Glutamatergic neuron (in vitro differentiated cells): ENCODE results near the gene FUZ. TPM values are rescaled to one million over a fixed set of nuclear protein-coding genes. Genes with fewer than 3 reads are reported as not detected.
"Not testable (repeated sequence)": the region's sequence is repeated elsewhere in the genome, so short reads cannot be mapped to it uniquely, and the experiment has no call there.

Experiments
- DNase-seq: peaks from one replicate; pipeline ENCODE4 v3.0.0; 2022
- H3K27ac Mint-ChIP-seq: one replicate; pipeline ENCODE4 v1.8.0; 2020; ENCODE audit warnings: mild to moderate bottlenecking, mixed read lengths, inconsistent platforms; ENCODE audit not compliant: unreplicated experiment
- H3K27me3 Mint-ChIP-seq: one replicate; pipeline ENCODE4 v1.8.0; 2020; ENCODE audit warnings: mild to moderate bottlenecking, moderate library complexity, mixed read lengths, inconsistent platforms; ENCODE audit not compliant: unreplicated experiment
- H3K36me3 Mint-ChIP-seq: one replicate; pipeline ENCODE4 v1.8.0; 2020; ENCODE audit warnings: mild to moderate bottlenecking, mixed read lengths, inconsistent platforms; ENCODE audit not compliant: unreplicated experiment
- H3K4me1 Mint-ChIP-seq: one replicate; pipeline ENCODE4 v1.8.0; 2020; ENCODE audit warnings: mild to moderate bottlenecking, low read depth, mixed read lengths, inconsistent platforms; ENCODE audit not compliant: unreplicated experiment
- H3K4me3 Mint-ChIP-seq: one replicate; pipeline ENCODE4 v1.8.0; 2020; ENCODE audit warnings: mild to moderate bottlenecking, mixed read lengths, inconsistent platforms; ENCODE audit not compliant: unreplicated experiment
- H3K9me3 Mint-ChIP-seq: one replicate; pipeline ENCODE4 v1.8.0; 2020; ENCODE audit warnings: mild to moderate bottlenecking, moderate library complexity, mixed read lengths, inconsistent platforms; ENCODE audit not compliant: unreplicated experiment
- CTCF ChIP-seq: fragments of 200-600 bp; sonication (generic); IDR thresholded peaks from one replicate; pipeline ENCODE4 v1.5.0; 2021; ENCODE audit not compliant: partially characterized antibody, unreplicated experiment
- total RNA-seq: library from RNA; stranded (reverse); fragmentation: NEBNext Ultra II Directional; extraction: Animal tissue kit (Norgen Biotek cat#: 25700); gene quantifications from one replicate; pipeline ENCODE4 v1.2.1, GENCODE V29; 2021; ENCODE audit not compliant: unreplicated experiment

The FUZ gene
- total RNA-seq, 1 donor from 2014 or later: 13.6 TPM

- H3K27ac Mint-ChIP-seq: no peak overlapping the region
- no peak for DNase-seq
- H3K4me3 Mint-ChIP-seq: no peak overlapping the region
- peaks cover 5% of the 10 kb centered on the region for H3K27me3 Mint-ChIP-seq
- TF ChIP-seq CTCF: no peak
- no peaks in the 10 kb centered on the region for H3K36me3 Mint-ChIP-seq
- H3K4me1 Mint-ChIP-seq: peaks cover 2% of the 10 kb centered on the region
- peaks cover 2% of the 10 kb centered on the region for H3K9me3 Mint-ChIP-seq
Observed at GRCh38 chr19:49827034-49827433, 13.9 kb upstream of the FUZ start.

GRCh38 chr19:49824662-49825061 is 11.6 kb upstream of the FUZ start:
- peaks cover 2% of the 10 kb centered on the region for H3K4me1 Mint-ChIP-seq
- H3K27me3 Mint-ChIP-seq: peaks cover 5% of the 10 kb centered on the region
- no peak for DNase-seq
- TF ChIP-seq CTCF: no peak
- H3K4me3 Mint-ChIP-seq: no peak overlapping the region
- no peaks in the 10 kb centered on the region for H3K36me3 Mint-ChIP-seq
- no peak overlapping the region for H3K27ac Mint-ChIP-seq
- peaks cover 2% of the 10 kb centered on the region for H3K9me3 Mint-ChIP-seq

- DNase-seq: no peak
- Mint-ChIP-seq H3K27me3 (peaks cover 5% of the 10 kb centered on the region), H3K9me3 (peaks cover 2% of the 10 kb centered on the region), H3K4me3 (peak overlapping the region; percentile 21), H3K36me3 (no peaks in the 10 kb centered on the region), H3K27ac (no peak overlapping the region), H3K4me1 (peaks cover 5% of the 10 kb centered on the region)
- TF ChIP-seq CTCF: no peak
Observed at GRCh38 chr19:49823472-49823871, 10.4 kb upstream of the FUZ start.

- Mint-ChIP-seq H3K27ac (no peak overlapping the region), H3K4me3 (no peak overlapping the region), H3K27me3 (peaks cover 4% of the 10 kb centered on the region), H3K4me1 (peaks cover 3% of the 10 kb centered on the region), H3K36me3 (no peaks in the 10 kb centered on the region), H3K9me3 (no peaks in the 10 kb centered on the region)
- DNase-seq: no peak
- TF ChIP-seq CTCF: no peak
Observed at GRCh38 chr19:49820125-49820524, 7.0 kb upstream of the FUZ start.

- not testable (repeated sequence) for H3K9me3 Mint-ChIP-seq, H3K4me1 Mint-ChIP-seq, DNase-seq, H3K27me3 Mint-ChIP-seq, H3K36me3 Mint-ChIP-seq
- H3K4me3 Mint-ChIP-seq: peak overlapping the region; percentile 97
- peak overlapping the region; percentile 75 for H3K27ac Mint-ChIP-seq
Observed at GRCh38 chr19:49819452-49820115, 6.5 kb upstream of the FUZ start.
